ENCODE results near the gene IL1R2.

- TF ChIP-seq CTCF (conservative IDR thresholded peaks at IDR 0.05; ENCODE audit: low read depth, low read length) = no peak
- TF ChIP-seq EZH2 (IDR thresholded peaks at IDR 0.05; ENCODE audit: borderline replicate concordance, low read depth, low read length, poor library complexity, severe bottlenecking) = no peak
Observed at GRCh38 chr2:102073168-102073724, 81.5 kb downstream of the IL1R2 start.

All from A673 (cell line).